NCI-H1105 treated with DMSO at 0.1 percent for 48 hours (cell line): ENCODE measurements around the gene MORN2.

Experiments
- DNase-seq: peaks from one replicate; lab custom pipeline; 2025; lab: John Stamatoyannopoulos, UW

The MORN2 gene

GRCh38 chr2:38889575-38889974 is 13.8 kb downstream of the MORN2 start, which contains the start of gene ARHGEF33:
ARHGEF33 (plus strand) TSS chr2:38889875; CDS start chr2:38919448, 29,573 bp downstream.
- DNase-seq = no peak

GRCh38 chr2:38892819-38893218 is 17.0 kb downstream of the MORN2 start:
- no peak for DNase-seq

GRCh38 chr2:38898256-38898655 is 22.5 kb downstream of the MORN2 start:
- DNase-seq = no peak

GRCh38 chr2:38900726-38901125 is 24.9 kb downstream of the MORN2 start:
- DNase-seq = no peak

- no peak for DNase-seq
Observed at GRCh38 chr2:38905251-38905650, 29.5 kb downstream of the MORN2 start.

- DNase-seq = no peak
Observed at GRCh38 chr2:38907242-38907641, 31.5 kb downstream of the MORN2 start.

- no peak for DNase-seq
Observed at GRCh38 chr2:38907743-38908562, 32.2 kb downstream of the MORN2 start.

GRCh38 chr2:38909872-38910271 is 34.1 kb downstream of the MORN2 start:
- DNase-seq = no peak

- DNase-seq = no peak
Observed at GRCh38 chr2:38911191-38911590, 35.4 kb downstream of the MORN2 start.

- DNase-seq = no peak
Observed at GRCh38 chr2:38912619-38913018, 36.8 kb downstream of the MORN2 start.

GRCh38 chr2:38922389-38922788 is 46.6 kb downstream of the MORN2 start:
- DNase-seq = no peak

GRCh38 chr2:38922902-38923301 is 47.1 kb downstream of the MORN2 start:
- no peak for DNase-seq

GRCh38 chr2:38925982-38926381 is 50.2 kb downstream of the MORN2 start:
- DNase-seq = no peak

- no peak for DNase-seq
Observed at GRCh38 chr2:38930600-38930999, 54.8 kb downstream of the MORN2 start.
